HepG2 (cell line): ENCODE measurements around the gene SPRED2. TPM values are rescaled to one million over a fixed set of nuclear protein-coding genes. Genes with fewer than 3 reads are reported as not detected.

Experiments
- ARID2 ChIP-seq: sonication (generic); formaldehyde crosslinking; IDR thresholded peaks from 2 replicates; pipeline ENCODE4 v1.8.1; 2022; ENCODE audit warnings: mild to moderate bottlenecking, missing genetic modification reagents, borderline replicate concordance
- CERS6 ChIP-seq: sonication (generic); formaldehyde crosslinking; IDR thresholded peaks from 2 replicates; pipeline ENCODE4 v1.5.0; 2020; ENCODE audit warnings: missing genetic modification reagents
- DMTF1 ChIP-seq: sonication (generic); formaldehyde crosslinking; IDR thresholded peaks from 2 replicates; pipeline ENCODE4 v1.4.0; 2020; ENCODE audit warnings: mild to moderate bottlenecking, missing genetic modification reagents
- HOXA9 ChIP-seq: sonication (generic); formaldehyde crosslinking; IDR thresholded peaks from 2 replicates; pipeline ENCODE4 v1.8.1; 2022; ENCODE audit warnings: missing genetic modification reagents, mild to moderate bottlenecking, moderate library complexity, borderline replicate concordance
- IRF9 ChIP-seq: sonication (generic); formaldehyde crosslinking; IDR thresholded peaks from 2 replicates; pipeline ENCODE4 v1.8.0; 2022; ENCODE audit warnings: missing genetic modification reagents, mild to moderate bottlenecking, borderline replicate concordance
- JDP2 ChIP-seq: sonication (generic); formaldehyde crosslinking; IDR thresholded peaks from 2 replicates; pipeline ENCODE4 v1.8.1; 2022; ENCODE audit warnings: missing genetic modification reagents, borderline replicate concordance
- KMT2B ChIP-seq: IDR thresholded peaks from 2 replicates; pipeline ENCODE4 v1.6.1; 2016; ENCODE audit warnings: missing genetic modification reagents, missing compliant biosample characterization
- MAFF ChIP-seq: IDR thresholded peaks from 2 replicates; pipeline ENCODE4 v1.6.1; 2011; ENCODE audit warnings: low read depth, low read length, improper control_type of control experiment
- NBN ChIP-seq: fragments of 450-650 bp; conservative IDR thresholded peaks from 2 replicates; pipeline ENCODE4 v1.6.1; 2017
- NR2C2 ChIP-seq: sonication (generic); formaldehyde crosslinking; IDR thresholded peaks from 2 replicates; pipeline ENCODE4 v1.4.0; 2020; ENCODE audit warnings: missing genetic modification reagents, mild to moderate bottlenecking, moderate library complexity, borderline replicate concordance
- PBX2 ChIP-seq: IDR thresholded peaks from 2 replicates; pipeline ENCODE4 v1.6.1; 2016; ENCODE audit warnings: control low read depth
- RBAK ChIP-seq: sonication (generic); formaldehyde crosslinking; IDR thresholded peaks from 2 replicates; pipeline ENCODE4 v1.5.1; 2020; ENCODE audit warnings: mild to moderate bottlenecking, missing genetic modification reagents
- SCMH1 ChIP-seq: sonication (generic); formaldehyde crosslinking; IDR thresholded peaks from 2 replicates; pipeline ENCODE4 v1.9.0; 2021; ENCODE audit warnings: missing genetic modification reagents, mild to moderate bottlenecking, borderline replicate concordance
- ZBTB33 ChIP-seq: sonication (generic); formaldehyde crosslinking; IDR thresholded peaks from 2 replicates; pipeline ENCODE4 v1.4.0; 2020; ENCODE audit warnings: missing genetic modification reagents
- ZBTB46 ChIP-seq: sonication (generic); formaldehyde crosslinking; IDR thresholded peaks from 2 replicates; pipeline ENCODE4 v1.4.0; 2020; ENCODE audit warnings: mild to moderate bottlenecking, missing genetic modification reagents, borderline replicate concordance
- ZNF558 ChIP-seq: sonication (generic); formaldehyde crosslinking; IDR thresholded peaks from 2 replicates; pipeline ENCODE4 v1.9.0; 2022; ENCODE audit warnings: mild to moderate bottlenecking, missing genetic modification reagents, borderline replicate concordance
- ZNF761 ChIP-seq: sonication (generic); formaldehyde crosslinking; conservative IDR thresholded peaks from 2 replicates; pipeline ENCODE4 v1.4.0; 2020; ENCODE audit warnings: mild to moderate bottlenecking, missing genetic modification reagents
- ZNF883 ChIP-seq: sonication (generic); formaldehyde crosslinking; IDR thresholded peaks from 2 replicates; pipeline ENCODE4 v1.5.1; 2020; ENCODE audit warnings: mild to moderate bottlenecking, missing genetic modification reagents; ENCODE audit errors: not compliant biosample characterization
- polyA plus RNA-seq, 8 experiments: library from polyadenylated mRNA; depleted of rRNA in 3 of 8; stranded (reverse) in 7 of 8; unstranded in 1 of 8; fragments of >200 nt; fragmentation: Illumina TruSeq in 4 of 8; extraction: Trizol in 4 of 8; gene quantifications; 2 replicates each; pipeline versions ENCODE4 v1.2.1 to v1.2.3, GENCODE V29; 2011 to 2016; ENCODE audit warnings: low read depth in 4 of 8, missing spikeins in 1 of 8, mixed read lengths in 1 of 8; ENCODE audit not compliant: insufficient read depth in 1 of 8
- total RNA-seq, 5 experiments: library from RNA; depleted of rRNA; stranded (reverse); fragments of >200 nt; fragmentation: Illumina TruSeq; extraction: Trizol; gene quantifications; 2 replicates each; pipeline ENCODE4 v1.2.3, GENCODE V29; 2016; ENCODE audit warnings: low read depth in 1 of 5

Gene SPRED2
- total and polyA plus RNA-seq, 2 of the 13 experiments (the other 11 are each of a cell fraction or from before 2014, with no cell fraction given), result 13.0 to 37.0 TPM

GRCh38 chr2:65431421-65432226 is 775 bp downstream of the SPRED2 start (continued):
- TF ChIP-seq NR2C2 (CRISPR knock-in tag) (no peak), MAFF (no peak), ZBTB33 (CRISPR knock-in tag) (no peak), JDP2 (CRISPR knock-in tag) (no peak), DMTF1 (CRISPR knock-in tag) (no peak), HOXA9 (CRISPR knock-in tag) (no peak), ZNF761 (CRISPR knock-in tag) (no peak), ARID2 (CRISPR knock-in tag) (0 out of 2 replicates have a peak, but pooled peaks have one; percentile 11), ZNF883 (no peak), NBN (no peak), ZNF558 (CRISPR knock-in tag) (no peak; the same call in none of the 2 replicates), ZBTB46 (CRISPR knock-in tag) (no peak), PBX2 (CRISPR knock-in tag) (no peak), SCMH1 (no peak), KMT2B (CRISPR knock-in tag) (no peak), CERS6 (CRISPR knock-in tag) (no peak), IRF9 (CRISPR knock-in tag) (no peak), RBAK (CRISPR knock-in tag) (no peak)
